Thyroid gland (tissue), 4 donors: ENCODE results near the gene VWA2.

Experiments
- CTCF ChIP-seq, 6 experiments: fragments of 200-600 bp in 3 of 6; fragments of 450-650 bp in 3 of 6; sonication (generic) in 3 of 6; IDR thresholded peaks; one replicate each; pipeline ENCODE4 v1.5.1; 2016 to 2019; ENCODE audit warnings: antibody characterized with exemption in 6 of 6, mild to moderate bottlenecking in 2 of 6, inconsistent platforms in 1 of 6, moderate library complexity in 1 of 6
- POLR2A ChIP-seq, 2 donors: fragments of 450-650 bp; IDR thresholded peaks; one replicate each; pipeline ENCODE4 v1.6.1; 2017; ENCODE audit warnings: antibody characterized with exemption in 2 of 2, mild to moderate bottlenecking in 2 of 2, moderate library complexity in 1 of 2

GRCh38 chr10:114233482-114233881, 5.6 kb upstream of the VWA2 start:
- no peak for TF ChIP-seq CTCF (IDR thresholded peaks at IDR 0.05)
- TF ChIP-seq POLR2A (IDR thresholded peaks at IDR 0.05): no peak
